ENCODE data around the gene RPN1.
"Not testable (repeated sequence)": the region's sequence is repeated elsewhere in the genome, so short reads cannot be mapped to it uniquely, and the experiment has no call there.

DNA sequence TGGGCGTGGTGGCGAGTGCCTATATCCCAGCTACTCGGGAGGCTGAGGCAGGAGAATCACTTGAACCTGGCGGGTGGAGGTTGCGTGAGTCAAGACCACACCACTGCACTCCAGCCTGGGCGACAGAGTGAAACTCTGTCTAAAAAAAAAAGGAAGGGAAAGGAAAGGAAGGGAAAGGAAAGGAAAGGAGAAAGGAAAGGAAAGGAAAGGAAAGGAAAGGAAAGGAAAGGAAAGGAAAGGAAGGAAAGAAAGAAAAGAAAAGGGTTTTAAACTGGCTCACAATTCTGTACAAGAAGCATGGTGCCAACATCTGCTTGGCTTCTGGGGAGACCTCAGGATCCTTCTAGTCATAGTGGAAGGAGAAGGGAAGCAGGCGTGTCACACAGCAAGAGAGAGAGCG is 63.7 kb downstream of the RPN1 start:
- TF ChIP-seq, protein P1, sequence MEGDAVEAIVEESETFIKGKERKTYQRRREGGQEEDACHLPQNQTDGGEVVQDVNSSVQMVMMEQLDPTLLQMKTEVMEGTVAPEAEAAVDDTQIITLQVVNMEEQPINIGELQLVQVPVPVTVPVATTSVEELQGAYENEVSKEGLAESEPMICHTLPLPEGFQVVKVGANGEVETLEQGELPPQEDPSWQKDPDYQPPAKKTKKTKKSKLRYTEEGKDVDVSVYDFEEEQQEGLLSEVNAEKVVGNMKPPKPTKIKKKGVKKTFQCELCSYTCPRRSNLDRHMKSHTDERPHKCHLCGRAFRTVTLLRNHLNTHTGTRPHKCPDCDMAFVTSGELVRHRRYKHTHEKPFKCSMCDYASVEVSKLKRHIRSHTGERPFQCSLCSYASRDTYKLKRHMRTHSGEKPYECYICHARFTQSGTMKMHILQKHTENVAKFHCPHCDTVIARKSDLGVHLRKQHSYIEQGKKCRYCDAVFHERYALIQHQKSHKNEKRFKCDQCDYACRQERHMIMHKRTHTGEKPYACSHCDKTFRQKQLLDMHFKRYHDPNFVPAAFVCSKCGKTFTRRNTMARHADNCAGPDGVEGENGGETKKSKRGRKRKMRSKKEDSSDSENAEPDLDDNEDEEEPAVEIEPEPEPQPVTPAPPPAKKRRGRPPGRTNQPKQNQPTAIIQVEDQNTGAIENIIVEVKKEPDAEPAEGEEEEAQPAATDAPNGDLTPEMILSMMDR (IDR thresholded peaks at IDR 0.05) = not testable (repeated sequence)
- TF ChIP-seq POLR2A (IDR thresholded peaks at IDR 0.05) = not testable (repeated sequence)

Data from testis (tissue), 2 donors.